ENCODE results near the gene SEMA6A.
"Not testable (repeated sequence)": the region's sequence is repeated elsewhere in the genome, so short reads cannot be mapped to it uniquely, and the experiment has no call there.

SEMA6A gene

GRCh38 chr5:116546033-116546742 lies 28.4 kb downstream of the SEMA6A start:
- Histone ChIP-seq H3K9me3 (ENCODE audit: control insufficient read depth, low read length) (peaks cover 22% of the 10 kb centered on the region), H3K27ac (ENCODE audit: low read length, poor library complexity, severe bottlenecking) (no peak overlapping the region), H3K9ac (ENCODE audit: low read length) (no peak overlapping the region), H4K91ac (ENCODE audit: low read length) (no peak overlapping the region), H2BK15ac (ENCODE audit: low read depth, poor library complexity, severe bottlenecking) (no peak overlapping the region), H2AFZ (ENCODE audit: low read depth, low read length) (no peak overlapping the region), H2BK5ac (ENCODE audit: low read depth, low read length, poor library complexity, severe bottlenecking) (no peak overlapping the region), H3K4me1 (ENCODE audit: control insufficient read depth, insufficient read depth, low read depth, low read length) (peaks cover 5% of the 10 kb centered on the region), H3K4me2 (ENCODE audit: low read length, poor library complexity, severe bottlenecking) (no peak overlapping the region), H2BK120ac (ENCODE audit: low read depth, low read length) (no peak overlapping the region), H2AK5ac (ENCODE audit: low read length, severe bottlenecking) (no peak overlapping the region), H3K18ac (ENCODE audit: low read depth in 1 of 2, low read length in 2 of 2) (no peak overlapping the region), H3K27me3 (ENCODE audit: control insufficient read depth in 1 of 2, insufficient read depth in 1 of 2, low read length in 2 of 2) (no peaks in the 10 kb centered on the region), H4K8ac (ENCODE audit: low read length) (no peak overlapping the region), H3K23ac (ENCODE audit: low read length in 2 of 2) (no peak overlapping the region), H3K14ac (ENCODE audit: low read length in 2 of 2) (no peak overlapping the region), H3K4ac (ENCODE audit: low read depth in 1 of 2, low read length in 2 of 2) (no peak overlapping the region), H3K79me1 (replicated peaks; ENCODE audit: low read length, poor library complexity, severe bottlenecking) (peaks cover 20% of the 10 kb centered on the region), H2BK12ac (ENCODE audit: low read length in 2 of 2) (no peak overlapping the region), H3K4me3 (ENCODE audit: insufficient read depth in 1 of 2, low read depth in 1 of 2, low read length in 2 of 2) (no peak overlapping the region), H3K36me3 (ENCODE audit: control insufficient read depth in 1 of 2, insufficient read depth in 2 of 2, low read depth in 1 of 2, low read length in 2 of 2) (no peaks in the 10 kb centered on the region)
- peak; percentile 41 for DNase-seq
- WGBS: 80% methylated on average over 1 of the region's 1 CpG

GRCh38 chr5:116545465-116545864 lies 29.2 kb downstream of the SEMA6A start:
- H4K8ac ChIP-seq (ENCODE audit: low read length); H3K14ac ChIP-seq (ENCODE audit: low read length in 2 of 2); H2BK5ac ChIP-seq (ENCODE audit: low read depth, low read length, poor library complexity, severe bottlenecking); H4K91ac ChIP-seq (ENCODE audit: low read length); H3K27ac ChIP-seq (ENCODE audit: low read length, poor library complexity, severe bottlenecking); H2BK12ac ChIP-seq (ENCODE audit: low read length in 2 of 2); DNase-seq; H2BK120ac ChIP-seq (ENCODE audit: low read depth, low read length); H3K18ac ChIP-seq (ENCODE audit: low read depth in 1 of 2, low read length in 2 of 2); H3K36me3 ChIP-seq (ENCODE audit: control insufficient read depth in 1 of 2, insufficient read depth in 2 of 2, low read depth in 1 of 2, low read length in 2 of 2); H3K4ac ChIP-seq (ENCODE audit: low read depth in 1 of 2, low read length in 2 of 2); H3K9ac ChIP-seq (ENCODE audit: low read length); H2AK5ac ChIP-seq (ENCODE audit: low read length, severe bottlenecking); H3K27me3 ChIP-seq (ENCODE audit: control insufficient read depth in 1 of 2, insufficient read depth in 1 of 2, low read length in 2 of 2); H3K4me1 ChIP-seq (ENCODE audit: control insufficient read depth, insufficient read depth, low read depth, low read length); H2BK15ac ChIP-seq (ENCODE audit: low read depth, poor library complexity, severe bottlenecking); H3K4me2 ChIP-seq (ENCODE audit: low read length, poor library complexity, severe bottlenecking); H3K4me3 ChIP-seq (ENCODE audit: insufficient read depth in 1 of 2, low read depth in 1 of 2, low read length in 2 of 2); H2AFZ ChIP-seq (ENCODE audit: low read depth, low read length); H3K23ac ChIP-seq (ENCODE audit: low read length in 2 of 2): not testable (repeated sequence)
- Histone ChIP-seq H3K9me3 (ENCODE audit: control insufficient read depth, low read length) (peaks cover 22% of the 10 kb centered on the region), H3K79me1 (replicated peaks; ENCODE audit: low read length, poor library complexity, severe bottlenecking) (peaks cover 18% of the 10 kb centered on the region)
- WGBS: 100% methylated on average over 3 of the region's 6 CpGs

GRCh38 chr5:116544531-116545241 lies 29.9 kb downstream of the SEMA6A start:
- Histone ChIP-seq H4K91ac (ENCODE audit: low read length) (no peak overlapping the region), H3K4ac (ENCODE audit: low read depth in 1 of 2, low read length in 2 of 2) (no peak overlapping the region), H3K27ac (ENCODE audit: low read length, poor library complexity, severe bottlenecking) (no peak overlapping the region), H3K36me3 (ENCODE audit: control insufficient read depth in 1 of 2, insufficient read depth in 2 of 2, low read depth in 1 of 2, low read length in 2 of 2) (no peaks in the 10 kb centered on the region), H3K23ac (ENCODE audit: low read length in 2 of 2) (no peak overlapping the region), H3K79me1 (replicated peaks; ENCODE audit: low read length, poor library complexity, severe bottlenecking) (peaks cover 21% of the 10 kb centered on the region), H3K9ac (ENCODE audit: low read length) (no peak overlapping the region), H2BK15ac (ENCODE audit: low read depth, poor library complexity, severe bottlenecking) (no peak overlapping the region), H3K4me2 (ENCODE audit: low read length, poor library complexity, severe bottlenecking) (no peak overlapping the region), H3K18ac (ENCODE audit: low read depth in 1 of 2, low read length in 2 of 2) (no peak overlapping the region), H2AK5ac (ENCODE audit: low read length, severe bottlenecking) (no peak overlapping the region), H3K9me3 (ENCODE audit: control insufficient read depth, low read length) (peaks cover 22% of the 10 kb centered on the region), H3K4me1 (ENCODE audit: control insufficient read depth, insufficient read depth, low read depth, low read length) (peaks cover 5% of the 10 kb centered on the region), H2AFZ (ENCODE audit: low read depth, low read length) (no peak overlapping the region), H3K27me3 (ENCODE audit: control insufficient read depth in 1 of 2, insufficient read depth in 1 of 2, low read length in 2 of 2) (no peaks in the 10 kb centered on the region), H2BK120ac (ENCODE audit: low read depth, low read length) (no peak overlapping the region), H3K14ac (ENCODE audit: low read length in 2 of 2) (no peak overlapping the region), H4K8ac (ENCODE audit: low read length) (no peak overlapping the region), H3K4me3 (ENCODE audit: insufficient read depth in 1 of 2, low read depth in 1 of 2, low read length in 2 of 2) (peak overlapping the region in 1 of 2 experiments; percentile 10), H2BK5ac (ENCODE audit: low read depth, low read length, poor library complexity, severe bottlenecking) (no peak overlapping the region), H2BK12ac (ENCODE audit: low read length in 2 of 2) (no peak overlapping the region)
- 96% methylated on average over 3 of the region's 3 CpGs for WGBS
- no peak for DNase-seq

- WGBS: 58% methylated on average over 2 of the region's 3 CpGs
Measured at GRCh38 chr5:116543501-116543900, 31.1 kb downstream of the SEMA6A start.

More at GRCh38 chr5:116543501-116543900, 31.1 kb downstream of the SEMA6A start:
- no peak overlapping the region for H3K4me2 ChIP-seq (ENCODE audit: low read length, poor library complexity, severe bottlenecking)
- H3K14ac ChIP-seq (ENCODE audit: low read length in 2 of 2): no peak overlapping the region
- H3K36me3 ChIP-seq (ENCODE audit: control insufficient read depth in 1 of 2, insufficient read depth in 2 of 2, low read depth in 1 of 2, low read length in 2 of 2): no peaks in the 10 kb centered on the region
- no peak for DNase-seq
- no peak overlapping the region for H2BK120ac ChIP-seq (ENCODE audit: low read depth, low read length)
- peaks cover 20% of the 10 kb centered on the region for H3K79me1 ChIP-seq (replicated peaks; ENCODE audit: low read length, poor library complexity, severe bottlenecking)
- peaks cover 5% of the 10 kb centered on the region for H3K4me1 ChIP-seq (ENCODE audit: control insufficient read depth, insufficient read depth, low read depth, low read length)
- no peak overlapping the region for H3K4me3 ChIP-seq (ENCODE audit: insufficient read depth in 1 of 2, low read depth in 1 of 2, low read length in 2 of 2)
- H2AK5ac ChIP-seq (ENCODE audit: low read length, severe bottlenecking): no peak overlapping the region
- no peak overlapping the region for H3K23ac ChIP-seq (ENCODE audit: low read length in 2 of 2)
- H2BK15ac ChIP-seq (ENCODE audit: low read depth, poor library complexity, severe bottlenecking): no peak overlapping the region
- no peak overlapping the region for H4K91ac ChIP-seq (ENCODE audit: low read length)
- peaks cover 22% of the 10 kb centered on the region for H3K9me3 ChIP-seq (ENCODE audit: control insufficient read depth, low read length)
- H3K27me3 ChIP-seq (ENCODE audit: control insufficient read depth in 1 of 2, insufficient read depth in 1 of 2, low read length in 2 of 2): no peaks in the 10 kb centered on the region
- no peak overlapping the region for H2AFZ ChIP-seq (ENCODE audit: low read depth, low read length)
- no peak overlapping the region for H2BK12ac ChIP-seq (ENCODE audit: low read length in 2 of 2)
- H3K18ac ChIP-seq (ENCODE audit: low read depth in 1 of 2, low read length in 2 of 2): no peak overlapping the region
- H2BK5ac ChIP-seq (ENCODE audit: low read depth, low read length, poor library complexity, severe bottlenecking): no peak overlapping the region
- H3K9ac ChIP-seq (ENCODE audit: low read length): no peak overlapping the region
- no peak overlapping the region for H3K27ac ChIP-seq (ENCODE audit: low read length, poor library complexity, severe bottlenecking)
- no peak overlapping the region for H4K8ac ChIP-seq (ENCODE audit: low read length)
- no peak overlapping the region for H3K4ac ChIP-seq (ENCODE audit: low read depth in 1 of 2, low read length in 2 of 2)
